H1 (cell line): ENCODE data around the gene ARHGAP15. TPM values are rescaled to one million over a fixed set of nuclear protein-coding genes. Genes with fewer than 3 reads are reported as not detected.

Experiments
- CTCF ChIA-PET: fragments of 300-600 bp; sonication (Branson Sonifier 250); formaldehyde crosslinking; loops from one replicate; lab custom pipeline; 2021; ENCODE audit not compliant: partially characterized antibody; lab: Charles Lee
- POLR2A ChIA-PET: fragments of 300-600 bp; sonication (Branson Sonifier 250); formaldehyde crosslinking; loops from one replicate; lab custom pipeline; 2021; ENCODE audit warnings: inconsistent platforms; ENCODE audit not compliant: partially characterized antibody; lab: Charles Lee
- DNase-seq, 2 experiments: peaks; one replicate each; pipeline versions ENCODE4 v3.0.0 to v3.0.0-alpha.2; 2010 to 2022; ENCODE audit warnings: low spot score in 2 of 2, low read depth in 1 of 2, mixed read lengths in 1 of 2
- FAIRE-seq: peaks from 2 replicates; lab custom pipeline; 2011; peaks lifted over from hg19 to GRCh38; lab: Jason Lieb, UNC
- H2AFZ ChIP-seq: 2 replicates; pipeline ENCODE4 v1.8.1; 2012; ENCODE audit warnings: low read length, inconsistent platforms
- H2AK5ac ChIP-seq: 2 replicates; pipeline ENCODE4 v1.6.1; 2013; ENCODE audit warnings: low read depth, low read length
- H2BK120ac ChIP-seq: replicated peaks from 2 replicates; pipeline ENCODE3; 2013; ENCODE audit warnings: low read depth, low read length, inconsistent platforms
- H2BK12ac ChIP-seq: 2 replicates; pipeline ENCODE4 v1.6.1; 2013; ENCODE audit warnings: low read depth, low read length
- H2BK15ac ChIP-seq: 2 replicates; pipeline ENCODE4 v1.6.1; 2013; ENCODE audit warnings: low read length
- H2BK20ac ChIP-seq: 2 replicates; pipeline ENCODE4 v1.6.1; 2013; ENCODE audit warnings: low read length
- H2BK5ac ChIP-seq: 2 replicates; pipeline ENCODE4 v1.6.1; 2013; ENCODE audit warnings: low read depth, low read length
- H3K14ac ChIP-seq: 2 replicates; pipeline ENCODE4 v1.6.1; 2013; ENCODE audit warnings: inconsistent platforms; ENCODE audit not compliant: insufficient read length
- H3K18ac ChIP-seq: 2 replicates; pipeline ENCODE4 v1.6.1; 2013; ENCODE audit warnings: low read length; ENCODE audit errors: extremely low read depth
- H3K23ac ChIP-seq: 2 replicates; pipeline ENCODE4 v1.6.1; 2013; ENCODE audit warnings: inconsistent platforms; ENCODE audit not compliant: insufficient read length
- H3K23me2 ChIP-seq: 2 replicates; pipeline ENCODE4 v1.6.1; 2013; ENCODE audit warnings: low read depth, low read length
- H3K27ac ChIP-seq: 2 replicates; pipeline ENCODE4 v1.6.1; 2011; ENCODE audit warnings: low read depth, low read length, inconsistent platforms
- H3K27me3 ChIP-seq, 4 experiments: replicated peaks in 1 of 4; 1 replicate in 1 of 4; 2 replicates in 3 of 4; pipeline versions ENCODE4 v1.6.1 to v1.8.1; 2011 to 2013; ENCODE audit warnings: low read length in 3 of 4, mild to moderate bottlenecking in 3 of 4, inconsistent platforms in 2 of 4, mixed read lengths in 2 of 4, moderate library complexity in 1 of 4; ENCODE audit not compliant: control insufficient read depth in 3 of 4, insufficient read depth in 3 of 4; ENCODE audit errors: extremely low read depth in 1 of 4
- H3K36me3 ChIP-seq, 4 experiments: 2 replicates each; pipeline versions ENCODE4 v1.6.1 to v1.8.1; 2011 to 2013; ENCODE audit warnings: mild to moderate bottlenecking in 4 of 4, low read length in 3 of 4, moderate library complexity in 2 of 4, control low read depth in 1 of 4, inconsistent platforms in 1 of 4; ENCODE audit not compliant: insufficient read depth in 4 of 4, control insufficient read depth in 2 of 4
- H3K4ac ChIP-seq: replicated peaks from 2 replicates; pipeline ENCODE3; 2013; ENCODE audit warnings: low read length, low read depth, mixed read lengths, inconsistent platforms; ENCODE audit not compliant: insufficient read length
- H3K4me1 ChIP-seq, 4 experiments: replicated peaks in 1 of 4; 1 replicate in 1 of 4; 2 replicates in 3 of 4; pipeline versions ENCODE4 v1.6.1 to v1.8.1; 2011 to 2013; ENCODE audit warnings: low read length in 3 of 4, inconsistent platforms in 2 of 4, mixed read lengths in 1 of 4; ENCODE audit not compliant: insufficient read depth in 4 of 4, control insufficient read depth in 3 of 4
- H3K4me2 ChIP-seq, 2 experiments: 2 replicates each; pipeline versions ENCODE4 v1.6.1 to v1.8.1; 2011 to 2013; ENCODE audit warnings: low read depth in 2 of 2, low read length in 2 of 2, control low read depth in 1 of 2, inconsistent platforms in 1 of 2, mild to moderate bottlenecking in 1 of 2; ENCODE audit not compliant: insufficient read depth in 1 of 2
- H3K4me3 ChIP-seq, 4 experiments: fragments of 200-600, 300-600 bp in 1 of 4; sonication (generic), shearing (Covaris generic), sonication (Bioruptor Twin) in 1 of 4; 2 replicates each; pipeline versions ENCODE4 v1.5.1 to v1.8.1; 2011 to 2016; ENCODE audit warnings: low read length in 4 of 4, low read depth in 3 of 4, control low read depth in 2 of 4, inconsistent platforms in 2 of 4, mild to moderate bottlenecking in 2 of 4, mixed read lengths in 1 of 4, moderate library complexity in 1 of 4; ENCODE audit not compliant: insufficient read depth in 2 of 4; ENCODE audit errors: extremely low read depth in 1 of 4
- H3K56ac ChIP-seq: replicated peaks from 2 replicates; pipeline ENCODE3; 2013; ENCODE audit warnings: low read depth, mild to moderate bottlenecking, mixed read lengths, low read length, inconsistent platforms; ENCODE audit not compliant: insufficient read length
- H3K79me1 ChIP-seq: 2 replicates; pipeline ENCODE4 v1.6.1; 2013; ENCODE audit warnings: low read depth, low read length, control low read depth
- H3K79me2 ChIP-seq, 2 experiments: 2 replicates each; pipeline versions ENCODE4 v1.6.1 to v1.8.1; 2012 to 2013; ENCODE audit warnings: low read length in 2 of 2, mild to moderate bottlenecking in 2 of 2, inconsistent platforms in 1 of 2; ENCODE audit not compliant: insufficient read depth in 2 of 2, control insufficient read depth in 1 of 2
- H3K9ac ChIP-seq, 4 experiments: replicated peaks in 1 of 4; 1 replicate in 1 of 4; 2 replicates in 3 of 4; pipeline versions ENCODE4 v1.6.1 to v1.8.1; 2011 to 2013; ENCODE audit warnings: low read depth in 3 of 4, low read length in 3 of 4, control low read depth in 2 of 4, mild to moderate bottlenecking in 2 of 4, moderate library complexity in 2 of 4, inconsistent platforms in 1 of 4; ENCODE audit errors: extremely low read depth in 1 of 4
- H3K9me3 ChIP-seq, 2 experiments: 2 replicates each; pipeline versions ENCODE4 v1.6.1 to v1.8.1; 2012 to 2013; ENCODE audit warnings: mild to moderate bottlenecking in 2 of 2, moderate library complexity in 2 of 2, control low read depth in 1 of 2, inconsistent platforms in 1 of 2, low read depth in 1 of 2, low read length in 1 of 2, mixed read lengths in 1 of 2; ENCODE audit not compliant: insufficient read depth in 2 of 2
- H4K20me1 ChIP-seq, 2 experiments: replicated peaks in 1 of 2; 2 replicates each; pipeline versions ENCODE3 to v1.8.1; 2011 to 2013; ENCODE audit warnings: inconsistent platforms in 2 of 2, low read length in 2 of 2, mild to moderate bottlenecking in 1 of 2; ENCODE audit not compliant: insufficient read depth in 2 of 2, control insufficient read depth in 1 of 2
- H4K5ac ChIP-seq: 2 replicates; pipeline ENCODE4 v1.6.1; 2013; ENCODE audit warnings: low read length, low read depth, mixed read lengths, inconsistent platforms; ENCODE audit not compliant: insufficient read length
- H4K8ac ChIP-seq: 2 replicates; pipeline ENCODE4 v1.8.0; 2013; ENCODE audit warnings: mild to moderate bottlenecking, moderate library complexity, low read length, inconsistent platforms; ENCODE audit not compliant: insufficient read depth; ENCODE audit errors: extremely low read depth
- H4K91ac ChIP-seq: replicated peaks from 2 replicates; pipeline ENCODE3; 2013; ENCODE audit warnings: low read length, mixed read lengths, inconsistent platforms; ENCODE audit not compliant: insufficient read length
- BACH1 ChIP-seq: IDR thresholded peaks from 2 replicates; pipeline ENCODE4 v1.6.1; 2012; ENCODE audit warnings: low read length, improper control_type of control experiment
- CEBPB ChIP-seq: IDR thresholded peaks from 2 replicates; pipeline ENCODE4 v1.6.1; 2012; ENCODE audit warnings: low read depth, low read length
- CHD2 ChIP-seq: IDR thresholded peaks from 2 replicates; pipeline ENCODE4 v1.6.1; 2012; ENCODE audit warnings: low read length, improper control_type of control experiment
- CTBP2 ChIP-seq: IDR thresholded peaks from 2 replicates; pipeline ENCODE4 v1.7.0; 2011; ENCODE audit warnings: borderline replicate concordance, mild to moderate bottlenecking, moderate library complexity, mixed read lengths, low read length; ENCODE audit not compliant: insufficient read depth, insufficient read length
- EGR1 ChIP-seq: IDR thresholded peaks from 2 replicates; pipeline ENCODE4 v1.6.1; 2011; ENCODE audit warnings: low read depth, low read length, borderline replicate concordance
- EP300 ChIP-seq, 2 experiments: IDR thresholded peaks; 1 replicate in 1 of 2; 2 replicates in 1 of 2; pipeline ENCODE4 v1.6.1; 2011 to 2012; ENCODE audit warnings: low read depth in 2 of 2, low read length in 2 of 2, mild to moderate bottlenecking in 2 of 2, borderline replicate concordance in 1 of 2, inconsistent platforms in 1 of 2, moderate library complexity in 1 of 2
- MAFK ChIP-seq: IDR thresholded peaks from 2 replicates; pipeline ENCODE4 v1.6.1; 2012; ENCODE audit warnings: low read depth, mild to moderate bottlenecking, improper control_type of control experiment, low read length
- NANOG ChIP-seq: IDR thresholded peaks from 2 replicates; pipeline ENCODE4 v1.6.1; 2011; ENCODE audit warnings: low read length, low read depth, mild to moderate bottlenecking, inconsistent platforms; ENCODE audit not compliant: insufficient read depth, poor library complexity, severe bottlenecking
- PHF8 ChIP-seq: fragments of 200-600 bp; sonication (generic); conservative IDR thresholded peaks from 2 replicates; pipeline ENCODE4 v1.7.1; 2012; ENCODE audit warnings: low read depth, mild to moderate bottlenecking, inconsistent platforms, low read length, moderate library complexity
- POU5F1 ChIP-seq: IDR thresholded peaks from 2 replicates; pipeline ENCODE4 v1.6.1; 2011; ENCODE audit warnings: low read depth, mild to moderate bottlenecking, low read length, moderate library complexity
- SIN3A ChIP-seq, 2 experiments: IDR thresholded peaks in 1 of 2; conservative IDR thresholded peaks in 1 of 2; 2 replicates each; pipeline ENCODE4 v1.6.1; 2011 to 2012; ENCODE audit warnings: low read length in 2 of 2, improper control_type of control experiment in 1 of 2, low read depth in 1 of 2, mild to moderate bottlenecking in 1 of 2
- SIRT6 ChIP-seq: IDR thresholded peaks from one replicate; pipeline ENCODE4 v1.7.1; 2012; ENCODE audit warnings: low read length, inconsistent platforms
- SP2 ChIP-seq: IDR thresholded peaks from 2 replicates; pipeline ENCODE4 v1.6.1; 2012; ENCODE audit warnings: mild to moderate bottlenecking, low read length, inconsistent platforms
- SRF ChIP-seq: IDR thresholded peaks from 2 replicates; pipeline ENCODE4 v1.6.1; 2011; ENCODE audit warnings: mild to moderate bottlenecking, low read depth, low read length, moderate library complexity
- TAF1 ChIP-seq: IDR thresholded peaks from 2 replicates; pipeline ENCODE4 v1.6.1; 2011; ENCODE audit warnings: mild to moderate bottlenecking, low read depth, low read length
- TCF12 ChIP-seq: IDR thresholded peaks from 2 replicates; pipeline ENCODE4 v1.6.1; 2011; ENCODE audit warnings: low read depth, mild to moderate bottlenecking, low read length
- WGBS, 2 experiments: shearing (Covaris generic) in 1 of 2; methylation state at CpG; one replicate each; pipeline versions ENCODE4 v1.1.6 to v1.1.7; 2013 to 2015; ENCODE audit warnings: low lambda C conversion rate in 2 of 2, mixed read lengths in 2 of 2, inconsistent platforms in 1 of 2, low coverage in 1 of 2, missing lambda C conversion rate in 1 of 2; ENCODE audit not compliant: insufficient replicate concordance in 2 of 2, insufficient coverage in 1 of 2, insufficient read length in 1 of 2; ENCODE audit errors: extremely low coverage in 1 of 2, missing lambda C conversion rate in 1 of 2; 5-methylcytosine and 5-hydroxymethylcytosine counted together
- polyA plus RNA-seq, 7 experiments: library from polyadenylated mRNA; depleted of rRNA in 3 of 7; stranded (reverse) in 5 of 7; unstranded in 2 of 7; fragments of >200 nt in 5 of 7; fragments of 200-250 nt in 2 of 7; gene quantifications; 1 replicate in 5 of 7; 2 replicates in 1 of 7; 4 replicates in 1 of 7; pipeline versions ENCODE4 v1.2.1 to v1.2.3, GENCODE V29; 2011 to 2013; ENCODE audit warnings: missing spikeins in 2 of 7, mixed read lengths in 2 of 7
- total RNA-seq: library from RNA; stranded (reverse); fragmentation: NEBNext Ultra II Directional; extraction: Animal tissue kit (Norgen Biotek cat#: 25700); gene quantifications from 2 replicates; pipeline ENCODE4 v1.2.1, GENCODE V29; 2021

Gene ARHGAP15
- total and polyA plus RNA-seq, 2 of the 8 experiments (the other 6 are each of a cell fraction or from before 2014, with no cell fraction given) = not detected

- Histone ChIP-seq H3K4me2 (no peak overlapping the region), H3K4ac (no peak overlapping the region), H3K27ac (no peak overlapping the region), H2BK15ac (no peak overlapping the region), H3K4me3 (no peak overlapping the region), H3K9ac (no peak overlapping the region), H2AFZ (no peak overlapping the region), H3K56ac (no peak overlapping the region), H3K14ac (no peak overlapping the region), H4K91ac (no peak overlapping the region), H3K23me2 (no peaks in the 10 kb centered on the region), H3K79me1 (no peaks in the 10 kb centered on the region), H3K36me3 (no peaks in the 10 kb centered on the region), H3K27me3 (no peaks in the 10 kb centered on the region), H4K20me1 (no peaks in the 10 kb centered on the region), H3K23ac (no peak overlapping the region), H2BK12ac (no peak overlapping the region), H2BK5ac (no peak overlapping the region), H3K4me1 (no peaks in the 10 kb centered on the region), H2BK20ac (no peak overlapping the region), H3K9me3 (no peaks in the 10 kb centered on the region), H2AK5ac (no peak overlapping the region), H4K5ac (no peak overlapping the region), H2BK120ac (no peak overlapping the region), H3K79me2 (no peaks in the 10 kb centered on the region), H3K18ac (no peak overlapping the region), H4K8ac (no peak overlapping the region)
- CTCF ChIA-PET = interaction anchor here (0.9 to 1.1 kb wide), 2 partner anchors 25 to 391 kb away, joined by 3 to 4 read pairs; no protein-coding TSS in a partner anchor
- no peak for DNase-seq
- POLR2A ChIA-PET = no interaction called here
- WGBS, 2 experiments = 86% methylated on average over 8 of the region's 8 CpGs; no CpG with 5 or more reads in 1 of the 2 experiments
- no peak for FAIRE-seq
- no peak for TF ChIP-seq SIRT6
- no peak for TF ChIP-seq TCF12
- TF ChIP-seq CTBP2 = no peak
- TF ChIP-seq PHF8 = no peak
- no peak for TF ChIP-seq BACH1
- TF ChIP-seq EGR1 = no peak
- no peak for TF ChIP-seq SIN3A (conservative IDR thresholded peaks at IDR 0.05 in 1 of 2, IDR thresholded peaks at IDR 0.05 in 1 of 2; ENCODE audit: low read depth in 1 of 2, low read length in 2 of 2)
- no peak for TF ChIP-seq TAF1
- no peak for TF ChIP-seq MAFK
- no peak for TF ChIP-seq CEBPB
- no peak for TF ChIP-seq POU5F1
- no peak for TF ChIP-seq EP300 (IDR thresholded peaks at IDR 0.05; ENCODE audit: borderline replicate concordance in 1 of 2, low read depth in 2 of 2, low read length in 2 of 2)
- no peak for TF ChIP-seq SRF
- TF ChIP-seq SP2 = no peak
- no peak for TF ChIP-seq NANOG
- no peak for TF ChIP-seq CHD2
Observed at GRCh38 chr2:143623909-143624260, 494.7 kb downstream of the ARHGAP15 start.
